ENCODE measurements around the gene ARHGAP26.

ARHGAP26 gene

GRCh38 chr5:143120460-143121134 is 350.4 kb downstream of the ARHGAP26 start:
- no peak for DNase-seq (ENCODE audit: low spot score)

- no peak for DNase-seq (ENCODE audit: low spot score)
Measured at GRCh38 chr5:143121135-143121475, 350.9 kb downstream of the ARHGAP26 start.

DNA sequence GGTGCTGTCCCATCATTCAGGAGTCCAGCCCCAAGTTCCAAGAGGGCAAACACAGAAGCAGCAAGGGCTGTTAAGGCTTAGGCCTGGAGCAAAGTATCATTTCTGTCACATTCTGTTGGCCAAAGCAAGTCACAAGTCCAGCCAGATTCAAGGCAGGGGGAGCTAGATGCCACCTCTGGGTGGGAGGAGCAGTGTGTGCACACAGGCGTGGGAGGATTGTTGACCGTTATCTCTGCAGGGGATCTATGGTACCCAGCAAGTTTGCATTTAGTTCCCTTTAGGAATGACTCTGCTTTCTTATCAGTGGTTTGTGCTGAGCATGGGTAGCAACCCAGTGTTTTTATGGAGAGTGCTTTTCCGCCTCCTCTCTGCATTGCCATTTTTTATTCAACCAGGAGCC is 354.4 kb downstream of the ARHGAP26 start:
- DNase-seq (ENCODE audit: low spot score), result no peak

DNA sequence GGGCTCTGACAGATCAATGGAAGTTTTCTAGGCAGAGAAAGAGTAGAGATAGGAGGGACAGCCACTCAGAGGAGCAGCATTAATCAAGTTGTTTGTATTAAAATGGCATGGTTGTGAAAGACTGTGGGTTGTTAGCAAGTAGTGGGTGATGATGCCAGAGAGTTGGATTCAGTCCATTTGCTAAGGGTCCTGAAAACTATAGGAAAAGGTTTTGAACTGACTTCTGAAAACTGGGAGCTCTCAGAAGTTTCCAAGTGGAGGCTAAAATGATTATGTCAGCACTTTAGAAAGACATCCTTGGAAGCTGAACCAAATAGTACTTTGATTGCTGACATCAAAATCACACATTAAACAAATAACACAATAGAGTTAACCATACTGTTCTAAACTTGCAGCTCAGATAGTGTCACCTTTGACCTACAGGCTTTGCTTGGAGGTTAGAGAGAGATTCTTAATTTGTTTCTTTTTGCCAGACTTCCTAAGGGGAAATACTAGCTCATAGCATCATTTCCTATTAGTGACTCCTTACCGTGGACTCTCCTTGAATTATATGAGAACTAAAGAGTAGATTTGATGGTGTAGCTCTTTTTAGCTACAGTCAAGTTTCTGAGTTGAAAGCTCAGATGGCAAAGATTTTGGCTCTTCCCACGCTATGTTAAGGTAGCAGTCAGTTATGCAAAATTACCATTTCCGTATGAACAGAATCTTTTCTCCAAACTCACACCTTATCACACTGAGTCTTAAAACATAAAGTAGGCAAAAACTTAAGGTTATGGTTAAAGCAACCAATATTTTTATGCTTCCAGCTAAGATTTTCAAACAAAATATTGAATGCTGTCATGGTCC is 356.2 kb downstream of the ARHGAP26 start:
- DNase-seq (ENCODE audit: low spot score), result no peak

GRCh38 chr5:143128412-143129071 is 358.4 kb downstream of the ARHGAP26 start:
- DNase-seq (ENCODE audit: low spot score), result no peak

DNA sequence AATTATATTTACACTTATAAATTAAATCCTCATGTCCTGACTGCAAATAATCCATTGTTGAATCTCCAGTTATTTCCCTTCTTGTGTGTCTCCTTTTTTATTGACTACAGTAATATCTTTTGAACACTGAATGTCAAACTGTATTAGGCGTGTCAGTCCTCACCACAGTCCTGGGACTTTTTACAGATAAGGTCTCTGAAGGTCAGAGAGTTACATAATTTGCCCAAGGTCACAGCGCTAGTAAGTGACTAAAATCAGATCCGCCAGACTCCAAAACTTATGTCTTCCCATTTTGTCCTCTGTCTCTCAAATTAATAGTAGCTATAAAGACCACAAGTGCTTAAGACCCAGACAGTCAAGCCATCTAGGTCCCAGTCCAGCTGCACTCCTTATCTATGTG is 359.0 kb downstream of the ARHGAP26 start:
- DNase-seq (ENCODE audit: low spot score), result no peak

DNA sequence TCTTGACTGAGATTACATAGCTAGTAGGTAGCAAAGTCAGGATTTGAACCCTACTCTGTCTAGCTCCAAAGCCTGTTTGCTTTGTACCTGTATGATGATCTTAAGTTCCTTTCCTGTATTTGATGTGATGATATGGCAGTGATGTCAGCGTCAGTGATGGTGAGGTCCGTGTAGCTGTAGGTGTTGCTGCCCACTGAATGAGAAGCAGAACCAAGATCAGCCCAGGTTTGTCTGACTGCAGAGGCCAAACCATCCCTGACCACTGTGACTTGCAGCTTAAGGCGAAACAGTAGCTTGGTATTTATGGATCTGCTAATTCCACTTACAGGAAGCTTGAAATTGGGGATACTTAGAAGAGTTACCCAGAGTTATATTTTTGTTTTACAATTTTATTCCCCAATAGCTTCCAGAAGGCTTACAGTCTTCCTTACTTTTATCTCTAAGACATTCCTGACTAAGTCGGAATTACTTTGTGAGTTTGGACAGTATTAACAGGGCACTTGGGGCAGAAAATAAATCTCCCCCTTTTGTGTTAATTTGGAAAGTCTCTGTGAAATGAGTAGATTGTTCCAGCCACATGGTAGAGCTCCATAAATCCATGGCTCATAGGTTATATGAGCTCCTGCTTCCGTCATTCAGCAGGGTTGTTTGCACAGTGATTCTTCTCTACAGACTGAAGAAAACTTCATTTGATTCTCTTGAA is 359.9 kb downstream of the ARHGAP26 start:
- no peak for DNase-seq (ENCODE audit: low spot score)

GRCh38 chr5:143130613-143131305 is 360.6 kb downstream of the ARHGAP26 start:
- no peak for DNase-seq (ENCODE audit: low spot score)

- DNase-seq (ENCODE audit: low spot score), result no peak
Measured at GRCh38 chr5:143131972-143132371, 361.8 kb downstream of the ARHGAP26 start.

- no peak for DNase-seq (ENCODE audit: low spot score)
Measured at GRCh38 chr5:143132739-143133138, 362.6 kb downstream of the ARHGAP26 start.

- DNase-seq (ENCODE audit: low spot score), result no peak
Measured at GRCh38 chr5:143133721-143134120, 363.5 kb downstream of the ARHGAP26 start.

GRCh38 chr5:143134269-143134668 is 364.1 kb downstream of the ARHGAP26 start:
- no peak for DNase-seq (ENCODE audit: low spot score)

DNA sequence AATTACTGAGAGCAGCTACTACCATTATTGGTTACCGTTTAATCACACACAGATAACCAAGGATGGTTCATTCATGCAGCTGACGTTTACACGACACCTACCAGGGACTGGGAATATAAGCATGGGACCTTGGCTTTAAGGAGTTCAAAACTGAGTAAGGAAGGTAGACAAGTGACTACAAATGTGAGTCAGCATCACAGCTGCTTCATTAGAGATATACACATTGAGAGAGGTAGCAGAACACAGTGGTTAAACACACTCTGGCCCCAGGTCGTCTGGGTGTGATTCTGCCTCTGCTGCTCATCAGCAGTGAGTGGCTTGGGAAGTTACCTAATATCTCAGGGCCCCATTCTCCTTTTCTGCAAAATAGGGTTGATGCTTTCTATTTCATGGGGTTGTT is 364.7 kb downstream of the ARHGAP26 start:
- DNase-seq (ENCODE audit: low spot score), result no peak

- DNase-seq (ENCODE audit: low spot score), result no peak
Measured at GRCh38 chr5:143135832-143136551, 365.8 kb downstream of the ARHGAP26 start.

DNA sequence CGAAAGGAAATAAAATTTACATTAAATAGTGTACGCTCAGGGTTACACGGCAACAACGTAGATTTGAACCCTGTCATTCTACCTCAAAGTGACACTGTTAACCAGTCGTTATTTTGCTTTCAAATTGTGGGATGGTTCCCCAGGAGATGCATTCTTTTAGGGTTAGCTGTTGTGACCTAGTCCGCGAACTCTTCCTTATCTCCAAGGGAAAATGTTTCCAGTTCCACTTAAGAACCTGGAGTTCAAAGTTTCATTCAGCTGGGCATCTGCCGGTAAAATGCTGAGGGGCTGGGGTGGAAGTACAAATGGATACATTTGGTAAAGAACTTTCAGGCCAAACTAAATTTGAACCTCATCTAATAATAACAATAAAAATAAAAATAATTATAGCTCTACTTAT is 368.7 kb downstream of the ARHGAP26 start:
- no peak for DNase-seq (ENCODE audit: low spot score)

DNA sequence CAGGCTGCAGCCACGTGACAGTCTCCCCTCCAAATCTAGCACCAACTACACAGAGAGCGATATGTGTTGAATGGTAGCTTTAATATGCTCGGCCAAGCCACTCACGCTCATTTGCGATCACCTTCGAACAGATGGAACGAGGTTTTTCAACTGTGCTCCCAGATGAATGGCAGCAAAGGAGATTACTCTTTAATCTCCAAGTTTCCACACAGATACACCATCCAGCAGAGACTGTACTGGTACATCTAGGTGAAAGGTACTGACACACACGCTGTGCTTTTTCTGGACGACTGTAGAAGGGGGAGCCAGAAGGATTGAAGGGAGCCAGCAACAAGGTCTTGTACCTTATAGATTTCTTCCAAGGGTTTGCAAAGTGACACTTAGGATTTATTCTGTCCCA is 369.4 kb downstream of the ARHGAP26 start:
- DNase-seq (ENCODE audit: low spot score), result no peak

GRCh38 chr5:143140492-143141203 is 370.5 kb downstream of the ARHGAP26 start:
- no peak for DNase-seq (ENCODE audit: low spot score)

GRCh38 chr5:143141652-143142051 is 371.5 kb downstream of the ARHGAP26 start:
- no peak for DNase-seq (ENCODE audit: low spot score)

DNA sequence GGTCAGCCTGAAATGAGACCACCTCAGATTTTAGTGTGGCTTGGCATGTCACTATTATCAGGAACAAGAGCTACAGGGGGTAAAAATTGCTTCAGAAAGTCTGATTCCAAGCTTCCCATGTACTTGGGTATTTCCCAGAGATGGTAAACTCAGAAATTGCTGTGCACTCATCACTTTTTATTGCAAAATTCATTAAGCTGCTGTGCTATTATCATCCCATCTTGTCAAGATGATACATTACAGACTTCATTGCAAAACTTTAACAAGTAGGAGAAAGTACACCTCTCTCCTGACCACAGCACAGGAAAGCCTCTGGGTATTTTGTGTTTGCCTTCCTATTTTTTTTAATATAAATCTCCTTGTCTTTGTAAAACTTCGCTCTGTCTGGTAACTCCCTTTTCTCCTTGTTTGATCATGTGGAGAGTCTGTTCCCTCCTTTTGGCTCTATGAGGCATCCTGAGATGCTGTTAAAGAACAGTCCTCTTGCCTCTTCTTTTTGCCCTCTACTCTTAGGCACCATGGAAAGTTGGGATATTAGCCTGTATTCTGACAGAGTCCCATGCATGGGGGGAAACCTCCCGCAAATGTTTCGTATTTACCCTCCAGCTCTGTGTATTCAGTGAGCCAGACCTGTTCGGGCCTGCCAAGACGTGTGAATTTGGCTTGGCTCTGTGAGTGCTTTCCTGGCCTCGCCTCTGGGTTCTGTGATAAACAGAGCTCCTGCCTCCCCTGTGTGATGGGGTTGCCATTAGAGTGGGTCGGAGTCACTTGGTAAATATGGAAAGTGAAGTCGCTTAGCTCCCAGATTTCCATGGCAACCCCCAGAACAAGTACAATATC is 372.6 kb downstream of the ARHGAP26 start:
- peak; percentile 81 for DNase-seq (ENCODE audit: low spot score)

GRCh38 chr5:143143973-143144372 is 373.8 kb downstream of the ARHGAP26 start:
- no peak for DNase-seq (ENCODE audit: low spot score)
